Ammon's horn (tissue), 1 donor: ENCODE results near the gene MORN5.

Experiments used
- DNase-seq: peaks from one replicate; pipeline ENCODE4 v3.0.0-alpha.2; 2016; ENCODE audit warnings: low spot score

MORN5 gene

DNA sequence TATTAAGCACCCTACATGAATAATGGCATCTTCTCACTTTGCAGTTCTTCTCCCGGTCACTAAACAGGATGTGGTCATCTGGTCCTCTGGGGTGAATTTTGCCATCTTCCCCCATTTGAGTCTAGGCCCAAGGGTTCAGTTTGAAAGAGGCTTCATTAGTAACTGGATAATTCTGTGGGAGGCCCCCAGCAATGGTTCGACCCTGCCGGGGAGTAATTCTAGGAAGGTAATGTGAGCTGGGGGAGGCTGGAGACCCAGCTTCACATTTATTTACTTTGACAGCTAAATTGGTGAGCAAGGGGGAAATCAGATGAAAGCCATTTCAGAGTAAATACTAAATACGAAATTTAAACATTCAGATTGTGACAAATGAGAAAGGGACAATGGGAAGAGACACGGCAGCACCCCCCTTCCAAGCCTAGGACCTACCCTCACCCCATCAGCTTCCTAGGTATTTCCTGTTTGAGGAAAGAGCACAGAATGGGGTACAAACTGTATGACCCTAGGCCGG is 73.1 kb downstream of the MORN5 start:
- DNase-seq = no peak

DNA sequence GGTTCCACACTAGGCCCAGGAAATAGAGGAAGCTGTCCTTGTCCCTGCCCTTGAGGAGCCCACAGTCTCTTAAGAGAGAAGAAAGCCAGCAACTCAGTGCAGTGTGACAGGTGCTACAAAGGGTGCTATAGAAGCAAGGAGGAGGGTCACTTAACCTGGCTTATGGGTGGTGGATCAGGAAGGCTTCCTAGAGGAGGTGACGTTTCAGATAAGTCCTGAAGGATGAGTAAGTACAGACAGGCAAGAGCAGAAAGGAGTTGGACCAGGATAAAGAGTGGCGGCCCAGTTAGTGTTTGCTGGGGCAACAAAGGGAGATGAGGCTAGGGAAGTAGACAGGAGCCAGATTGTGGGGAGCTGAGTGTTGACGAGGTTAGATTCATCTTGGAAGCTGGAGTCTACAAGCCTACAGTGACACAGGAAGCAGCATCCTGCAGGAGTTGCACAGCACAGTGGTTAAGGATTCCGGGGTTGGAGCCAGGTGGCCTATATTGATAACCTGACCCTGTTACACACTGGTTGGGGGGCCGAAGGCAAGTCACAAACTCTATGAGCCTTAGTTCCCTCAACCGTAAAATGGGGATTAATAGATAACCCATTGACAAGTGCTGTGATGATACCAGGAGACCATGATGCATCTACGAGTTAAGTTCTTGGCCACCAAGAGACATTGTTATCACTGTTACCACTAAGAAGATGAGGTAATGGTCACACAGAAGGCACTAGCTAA is 74.5 kb downstream of the MORN5 start:
- no peak for DNase-seq

DNA sequence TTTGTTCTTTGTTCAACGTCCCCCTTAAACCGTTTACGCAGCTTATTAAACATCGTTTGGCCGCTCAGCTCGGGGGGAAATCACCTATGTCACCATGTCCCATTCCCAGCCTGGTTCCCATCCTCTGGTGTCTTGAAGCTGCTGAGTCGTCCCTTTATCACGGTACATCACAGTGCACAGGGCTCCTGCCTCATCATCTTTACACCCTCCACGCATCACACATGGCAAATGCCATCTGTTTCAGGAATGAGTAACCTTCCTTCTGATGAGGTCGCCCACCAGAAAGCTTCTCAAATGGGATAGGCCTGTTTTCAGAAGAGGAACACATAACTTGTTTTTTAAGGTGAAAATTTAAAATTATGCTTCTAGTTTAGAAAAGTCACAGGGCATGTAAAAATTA is 77.0 kb downstream of the MORN5 start:
- peak; percentile 64 for DNase-seq

DNA sequence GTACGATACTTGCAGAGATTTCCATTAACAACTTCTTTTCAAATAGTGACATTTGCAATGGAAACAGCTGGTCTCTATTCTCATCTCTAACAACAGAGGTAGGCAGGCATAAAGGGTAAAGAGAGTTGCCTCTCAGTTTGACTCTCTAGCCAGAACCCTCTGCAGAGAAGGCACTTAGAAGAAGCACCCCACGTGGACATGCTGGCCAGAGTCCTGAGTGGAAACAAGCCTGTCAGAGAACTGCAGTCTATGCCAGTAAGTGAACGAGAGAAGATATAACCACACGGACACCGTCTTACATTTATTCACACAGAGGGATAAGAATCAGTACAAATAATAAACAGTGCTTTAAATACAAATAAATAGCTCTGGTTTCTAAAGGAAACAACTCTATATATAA is 80.0 kb downstream of the MORN5 start:
- DNase-seq = peak; percentile 37

DNA sequence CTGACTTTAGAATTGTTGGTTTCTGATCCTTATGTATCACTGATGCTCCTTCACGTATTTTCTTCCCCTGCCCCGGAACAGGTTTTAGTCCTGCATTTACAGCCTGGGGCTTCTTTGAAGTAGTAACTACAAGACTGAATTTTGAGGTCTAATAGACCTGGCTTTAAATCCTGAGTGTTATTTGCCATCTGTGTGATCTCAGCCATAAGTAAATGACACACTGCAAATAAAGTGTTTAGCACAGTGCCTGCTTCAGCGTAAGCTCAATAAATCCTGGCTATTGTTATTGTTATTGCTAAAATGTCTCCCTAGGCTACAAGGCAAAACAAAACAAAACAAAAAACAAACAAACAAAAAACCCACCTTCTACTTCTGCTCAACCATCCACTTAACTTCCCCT is 84.6 kb downstream of the MORN5 start:
- no peak for DNase-seq

DNA sequence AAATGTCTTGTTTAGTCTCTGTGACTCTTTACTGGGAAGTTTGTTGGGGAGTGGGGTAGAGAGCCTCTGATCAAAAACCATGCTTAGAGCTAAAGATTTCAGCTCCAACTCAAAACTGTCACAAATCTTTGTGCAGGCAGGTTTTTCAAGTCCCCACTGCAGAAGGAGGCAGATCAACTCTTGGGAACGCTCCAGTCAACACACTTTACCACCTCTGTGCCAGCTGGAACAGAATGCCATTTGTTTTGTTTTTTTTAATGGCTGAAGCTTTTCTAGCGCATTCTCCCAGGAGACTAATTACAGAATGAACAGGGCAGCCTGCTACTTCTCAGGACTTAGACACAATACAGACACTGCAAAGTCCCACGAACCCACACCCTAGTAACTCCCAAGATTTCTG is 87.0 kb downstream of the MORN5 start:
- no peak for DNase-seq

DNA sequence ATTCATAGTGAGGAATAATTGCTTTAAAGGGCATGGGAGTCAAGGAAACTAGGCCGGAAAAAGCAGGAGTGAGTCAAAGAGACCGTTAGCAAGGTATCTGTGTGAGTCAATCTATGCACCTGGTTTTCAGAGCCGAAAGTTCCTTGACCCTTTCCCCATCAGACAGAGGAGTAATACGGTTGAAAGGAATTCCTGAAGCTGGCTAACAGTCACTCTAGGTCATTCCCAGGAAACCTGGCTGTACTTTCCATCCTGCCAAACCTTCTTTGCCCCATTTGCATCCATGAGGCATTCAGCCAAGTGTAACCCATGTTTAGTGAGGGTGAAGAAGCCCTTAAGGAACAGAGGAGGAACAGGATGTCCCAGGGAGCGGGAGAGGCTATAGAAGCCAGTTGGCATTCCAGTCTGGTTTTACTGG is 88.7 kb downstream of the MORN5 start:
- no peak for DNase-seq
